ENCODE data around the gene ZNF770.

DNA sequence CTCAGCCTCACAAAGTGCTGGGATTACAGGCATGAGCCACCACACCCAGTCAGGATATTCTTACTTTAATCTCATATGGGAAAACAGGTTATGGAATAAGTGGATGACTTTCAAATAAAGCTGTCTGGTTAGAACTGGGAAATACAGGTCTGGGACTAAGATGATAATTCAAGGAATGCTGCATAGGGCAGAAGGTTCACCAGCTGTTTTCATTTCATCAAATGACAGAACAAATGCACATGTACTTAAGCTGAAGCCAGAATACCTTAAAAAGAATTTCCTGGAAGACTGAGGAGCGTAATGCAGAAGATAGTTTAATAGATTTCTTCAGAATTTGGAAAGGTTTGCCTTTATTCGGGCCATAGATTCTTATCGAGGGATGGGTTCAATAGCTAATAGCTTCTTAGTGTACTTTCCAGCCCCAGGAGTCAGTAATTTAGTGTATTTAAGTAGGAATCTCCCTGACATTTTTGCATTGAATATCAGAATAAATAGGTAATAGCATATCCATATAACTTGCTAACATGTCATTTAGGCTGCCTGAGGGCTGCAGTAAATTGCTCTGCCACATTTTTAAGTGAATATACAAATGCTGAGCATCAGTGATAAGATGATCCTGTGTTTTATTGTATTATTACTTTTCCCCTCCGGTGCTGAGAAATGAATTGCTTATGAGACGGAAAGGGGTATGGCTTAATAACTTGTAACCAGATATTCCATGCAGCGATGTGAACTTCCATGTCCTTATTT is 40.3 kb upstream of the ZNF770 start:
- TF ChIP-seq SCRT1 (tag by site-specific recombination; IDR thresholded peaks at IDR 0.05; ENCODE audit: borderline replicate concordance) = no peak
- no peak for TF ChIP-seq ZNF311 (tag by site-specific recombination; IDR thresholded peaks at IDR 0.05; ENCODE audit: borderline replicate concordance)
- TF ChIP-seq CTCF (tag by site-specific recombination; IDR thresholded peaks at IDR 0.05) = no peak
- TF ChIP-seq ZNF354C (tag by site-specific recombination; IDR thresholded peaks at IDR 0.05; ENCODE audit: borderline replicate concordance, low read depth) = no peak
- no peak for TF ChIP-seq MEIS1 (CRISPR knock-in tag; IDR thresholded peaks at IDR 0.05; ENCODE audit: borderline replicate concordance)
- no peak for TF ChIP-seq KLF1 (tag by site-specific recombination; IDR thresholded peaks at IDR 0.05)
- TF ChIP-seq ZBTB7A (tag by site-specific recombination; IDR thresholded peaks at IDR 0.05; ENCODE audit: low read depth) = no peak
